ENCODE measurements around the gene CASP7. TPM values are rescaled to one million over a fixed set of nuclear protein-coding genes. Genes with fewer than 3 reads are reported as not detected.

The CASP7 gene
- polyA plus RNA-seq, 1 donor from 2014 or later, result 0.77 TPM

DNA sequence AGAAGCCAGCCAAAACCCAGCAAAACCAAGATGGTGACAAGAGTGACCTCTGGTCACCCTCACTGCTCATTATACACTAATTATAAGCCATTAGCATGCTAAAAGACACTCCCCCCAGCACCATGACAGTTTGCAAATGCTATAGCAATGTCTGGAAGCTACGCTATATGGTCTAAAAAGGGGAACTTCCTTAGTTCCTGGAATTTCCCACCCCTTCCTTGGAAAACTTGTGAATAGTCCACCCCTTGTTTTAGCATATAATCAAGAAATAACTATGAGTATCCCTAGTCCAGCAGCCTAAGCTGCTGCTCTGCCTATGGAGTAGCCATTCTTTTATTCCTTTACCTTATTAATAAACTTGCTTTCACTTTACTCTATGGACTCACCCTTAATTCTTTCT, 16.0 kb downstream of the CASP7 start:
- TF ChIP-seq SMC3 (conservative IDR thresholded peaks at IDR 0.05; ENCODE audit: poor library complexity) (no peak), POLR2AphosphoS5 (IDR thresholded peaks at IDR 0.05) (no peak), EZH2 (IDR thresholded peaks at IDR 0.05; ENCODE audit: borderline replicate concordance, insufficient read depth, low read length, poor library complexity, severe bottlenecking) (no peak), TAF1 (IDR thresholded peaks at IDR 0.05; ENCODE audit: low read depth) (no peak), RAD21 (conservative IDR thresholded peaks at IDR 0.05) (no peak), MXI1 (conservative IDR thresholded peaks at IDR 0.05; ENCODE audit: poor library complexity, severe bottlenecking) (no peak), EP300 (conservative IDR thresholded peaks at IDR 0.05; ENCODE audit: poor library complexity, severe bottlenecking) (no peak)
- TF ChIP-seq, protein P1, sequence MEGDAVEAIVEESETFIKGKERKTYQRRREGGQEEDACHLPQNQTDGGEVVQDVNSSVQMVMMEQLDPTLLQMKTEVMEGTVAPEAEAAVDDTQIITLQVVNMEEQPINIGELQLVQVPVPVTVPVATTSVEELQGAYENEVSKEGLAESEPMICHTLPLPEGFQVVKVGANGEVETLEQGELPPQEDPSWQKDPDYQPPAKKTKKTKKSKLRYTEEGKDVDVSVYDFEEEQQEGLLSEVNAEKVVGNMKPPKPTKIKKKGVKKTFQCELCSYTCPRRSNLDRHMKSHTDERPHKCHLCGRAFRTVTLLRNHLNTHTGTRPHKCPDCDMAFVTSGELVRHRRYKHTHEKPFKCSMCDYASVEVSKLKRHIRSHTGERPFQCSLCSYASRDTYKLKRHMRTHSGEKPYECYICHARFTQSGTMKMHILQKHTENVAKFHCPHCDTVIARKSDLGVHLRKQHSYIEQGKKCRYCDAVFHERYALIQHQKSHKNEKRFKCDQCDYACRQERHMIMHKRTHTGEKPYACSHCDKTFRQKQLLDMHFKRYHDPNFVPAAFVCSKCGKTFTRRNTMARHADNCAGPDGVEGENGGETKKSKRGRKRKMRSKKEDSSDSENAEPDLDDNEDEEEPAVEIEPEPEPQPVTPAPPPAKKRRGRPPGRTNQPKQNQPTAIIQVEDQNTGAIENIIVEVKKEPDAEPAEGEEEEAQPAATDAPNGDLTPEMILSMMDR (IDR thresholded peaks at IDR 0.05; ENCODE audit: poor library complexity, severe bottlenecking), result no peak
- TF ChIP-seq, protein P2, sequence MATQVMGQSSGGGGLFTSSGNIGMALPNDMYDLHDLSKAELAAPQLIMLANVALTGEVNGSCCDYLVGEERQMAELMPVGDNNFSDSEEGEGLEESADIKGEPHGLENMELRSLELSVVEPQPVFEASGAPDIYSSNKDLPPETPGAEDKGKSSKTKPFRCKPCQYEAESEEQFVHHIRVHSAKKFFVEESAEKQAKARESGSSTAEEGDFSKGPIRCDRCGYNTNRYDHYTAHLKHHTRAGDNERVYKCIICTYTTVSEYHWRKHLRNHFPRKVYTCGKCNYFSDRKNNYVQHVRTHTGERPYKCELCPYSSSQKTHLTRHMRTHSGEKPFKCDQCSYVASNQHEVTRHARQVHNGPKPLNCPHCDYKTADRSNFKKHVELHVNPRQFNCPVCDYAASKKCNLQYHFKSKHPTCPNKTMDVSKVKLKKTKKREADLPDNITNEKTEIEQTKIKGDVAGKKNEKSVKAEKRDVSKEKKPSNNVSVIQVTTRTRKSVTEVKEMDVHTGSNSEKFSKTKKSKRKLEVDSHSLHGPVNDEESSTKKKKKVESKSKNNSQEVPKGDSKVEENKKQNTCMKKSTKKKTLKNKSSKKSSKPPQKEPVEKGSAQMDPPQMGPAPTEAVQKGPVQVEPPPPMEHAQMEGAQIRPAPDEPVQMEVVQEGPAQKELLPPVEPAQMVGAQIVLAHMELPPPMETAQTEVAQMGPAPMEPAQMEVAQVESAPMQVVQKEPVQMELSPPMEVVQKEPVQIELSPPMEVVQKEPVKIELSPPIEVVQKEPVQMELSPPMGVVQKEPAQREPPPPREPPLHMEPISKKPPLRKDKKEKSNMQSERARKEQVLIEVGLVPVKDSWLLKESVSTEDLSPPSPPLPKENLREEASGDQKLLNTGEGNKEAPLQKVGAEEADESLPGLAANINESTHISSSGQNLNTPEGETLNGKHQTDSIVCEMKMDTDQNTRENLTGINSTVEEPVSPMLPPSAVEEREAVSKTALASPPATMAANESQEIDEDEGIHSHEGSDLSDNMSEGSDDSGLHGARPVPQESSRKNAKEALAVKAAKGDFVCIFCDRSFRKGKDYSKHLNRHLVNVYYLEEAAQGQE (IDR thresholded peaks at IDR 0.05; ENCODE audit: borderline replicate concordance), result no peak
- Histone ChIP-seq H3K27ac (ENCODE audit: low read length) (no peak overlapping the region), H3K4me3 (ENCODE audit: low read length) (no peak overlapping the region), H3K4me2 (ENCODE audit: low read length) (no peak overlapping the region), H3K36me3 (ENCODE audit: insufficient read depth, low read length) (no peaks in the 10 kb centered on the region), H3F3A (ENCODE audit: insufficient read depth, low read length, poor library complexity, severe bottlenecking) (no peaks in the 10 kb centered on the region), H3K9me2 (ENCODE audit: insufficient read depth, low read length) (no peaks in the 10 kb centered on the region), H2AFZ (ENCODE audit: low read depth, low read length) (no peak overlapping the region), H3K9ac (ENCODE audit: low read length) (no peak overlapping the region), H3K9me3 (ENCODE audit: low read length) (peaks cover 6% of the 10 kb centered on the region), H3K79me2 (replicated peaks; ENCODE audit: insufficient read depth, low read length) (no peaks in the 10 kb centered on the region), H3K27me3 (ENCODE audit: insufficient read depth, low read depth, low read length) (no peaks in the 10 kb centered on the region), H4K20me1 (ENCODE audit: insufficient read depth) (no peaks in the 10 kb centered on the region)

DNA sequence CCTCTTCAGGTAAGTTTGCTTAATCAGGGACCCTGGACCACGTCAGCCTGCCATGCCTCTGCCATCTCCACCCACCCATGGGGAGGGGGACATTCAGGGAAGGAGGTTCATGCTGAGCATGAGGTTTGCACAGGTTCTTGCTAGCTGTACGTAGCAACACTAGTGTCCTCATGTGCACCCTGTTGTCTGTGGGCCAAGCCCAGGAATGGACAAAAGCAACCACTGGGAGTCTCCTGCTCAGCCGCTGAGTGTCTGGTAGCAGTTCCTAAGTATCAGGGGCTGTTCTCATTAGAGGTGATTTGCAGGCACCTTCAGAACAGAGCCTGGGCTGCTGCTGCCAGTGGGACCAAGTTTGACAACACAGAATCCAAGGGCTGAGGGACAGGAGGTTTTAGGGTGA, 17.9 kb downstream of the CASP7 start:
- Histone ChIP-seq H3K4me2 (ENCODE audit: low read length) (no peak overlapping the region), H3K79me2 (replicated peaks; ENCODE audit: insufficient read depth, low read length) (no peaks in the 10 kb centered on the region), H3K9me2 (ENCODE audit: insufficient read depth, low read length) (no peaks in the 10 kb centered on the region), H3K9me3 (ENCODE audit: low read length) (peaks cover 2% of the 10 kb centered on the region), H3F3A (ENCODE audit: insufficient read depth, low read length, poor library complexity, severe bottlenecking) (no peaks in the 10 kb centered on the region), H3K4me3 (ENCODE audit: low read length) (no peak overlapping the region), H3K27me3 (ENCODE audit: insufficient read depth, low read depth, low read length) (no peaks in the 10 kb centered on the region), H3K27ac (ENCODE audit: low read length) (no peak overlapping the region), H3K36me3 (ENCODE audit: insufficient read depth, low read length) (no peaks in the 10 kb centered on the region), H2AFZ (ENCODE audit: low read depth, low read length) (no peak overlapping the region), H4K20me1 (ENCODE audit: insufficient read depth) (no peaks in the 10 kb centered on the region), H3K9ac (ENCODE audit: low read length) (no peak overlapping the region)
- TF ChIP-seq POLR2AphosphoS5 (IDR thresholded peaks at IDR 0.05) (no peak), EZH2 (IDR thresholded peaks at IDR 0.05; ENCODE audit: borderline replicate concordance, insufficient read depth, low read length, poor library complexity, severe bottlenecking) (no peak), SMC3 (conservative IDR thresholded peaks at IDR 0.05; ENCODE audit: poor library complexity) (no peak), RAD21 (conservative IDR thresholded peaks at IDR 0.05) (no peak), EP300 (conservative IDR thresholded peaks at IDR 0.05; ENCODE audit: poor library complexity, severe bottlenecking) (no peak), MXI1 (conservative IDR thresholded peaks at IDR 0.05; ENCODE audit: poor library complexity, severe bottlenecking) (no peak), TAF1 (IDR thresholded peaks at IDR 0.05; ENCODE audit: low read depth) (no peak)
- TF ChIP-seq, protein P1 (IDR thresholded peaks at IDR 0.05; ENCODE audit: poor library complexity, severe bottlenecking), result no peak
- TF ChIP-seq, protein P2 (IDR thresholded peaks at IDR 0.05; ENCODE audit: borderline replicate concordance), result no peak
